ENCODE data around the gene ALMS1. TPM values are rescaled to one million over a fixed set of nuclear protein-coding genes. Genes with fewer than 3 reads are reported as not detected.
"Not testable (repeated sequence)": the region's sequence is repeated elsewhere in the genome, so short reads cannot be mapped to it uniquely, and the experiment has no call there.

ALMS1 gene
- total RNA-seq (10 to 100 TPM; 25.1 to 31.1 (median 27.3) TPM), total RNA-seq (61.7 to 210 (median 124) reads per million in 29 experiments)
- total RNA-seq (2013) = 30.1 TPM

DNA sequence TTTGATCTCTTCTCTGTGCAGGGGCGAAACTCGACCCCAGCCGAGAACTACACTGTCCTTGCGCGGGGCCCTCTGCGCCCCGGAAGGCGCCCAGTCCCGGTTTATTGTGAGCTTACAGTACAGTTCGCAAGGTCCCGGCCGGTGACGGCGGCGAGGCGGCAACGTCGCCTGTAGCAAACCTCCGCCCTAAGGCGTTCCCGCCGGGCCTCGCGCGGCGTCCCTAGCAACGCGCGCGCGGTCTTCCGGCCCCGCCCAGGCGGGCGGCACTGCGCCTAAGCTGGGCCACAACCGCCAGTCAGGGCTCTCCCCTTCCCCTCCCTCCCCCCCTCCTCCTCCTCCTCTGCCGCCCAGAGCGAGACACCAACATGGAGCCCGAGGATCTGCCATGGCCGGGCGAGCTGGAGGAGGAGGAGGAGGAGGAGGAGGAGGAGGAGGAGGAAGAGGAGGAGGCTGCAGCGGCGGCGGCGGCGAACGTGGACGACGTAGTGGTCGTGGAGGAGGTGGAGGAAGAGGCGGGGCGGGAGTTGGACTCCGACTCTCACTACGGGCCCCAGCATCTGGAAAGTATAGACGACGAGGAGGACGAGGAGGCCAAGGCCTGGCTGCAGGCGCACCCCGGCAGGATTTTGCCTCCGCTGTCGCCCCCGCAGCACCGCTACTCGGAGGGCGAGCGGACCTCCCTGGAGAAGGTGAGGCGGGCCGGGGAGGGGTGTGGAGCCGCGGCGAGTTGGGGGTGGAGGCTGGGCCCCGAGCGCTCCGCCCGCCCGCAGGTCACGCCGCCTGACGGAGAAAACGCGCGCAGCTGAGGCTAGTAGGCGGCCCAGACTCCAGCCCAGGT, at the start of gene ALMS1:
Gene ALMS1, plus strand, starts transcription at position 333 of the 838 bp plus-strand sequence. Its CDS starts 33 bp downstream, at position 366.
- Histone ChIP-seq H3K36me3 (ENCODE audit: control insufficient read depth in 2 of 2, extremely low read depth in 1 of 2, insufficient read depth in 1 of 2, low read length in 1 of 2) (no peaks in the 10 kb centered on the region), H3K9me3 (no peaks in the 10 kb centered on the region), H3K4me1 (ENCODE audit: control insufficient read depth in 1 of 2, extremely low read depth in 1 of 2, insufficient read depth in 2 of 2, low read length in 2 of 2) (peaks cover 15 to 18% of the 10 kb centered on the region in 2 experiments), H3K27me3 (replicated peaks in 1 of 2; ENCODE audit: control insufficient read depth in 2 of 2, extremely low read depth in 1 of 2, insufficient read depth in 2 of 2, low read length in 1 of 2) (no peaks in the 10 kb centered on the region), H3K27ac (ENCODE audit: low read length) (peak within 1 kb of the TSS; percentile 83), H3K4me3 (ENCODE audit: control insufficient read depth in 1 of 2, extremely low read depth in 1 of 2, low read length in 1 of 2) (peak within 1 kb of the TSS; percentile 82 to 83)
- Mint-ChIP-seq H3K27me3 (peaks cover 0 to 3% of the 10 kb centered on the region in 2 donors), H3K9me3 (no peaks in the 10 kb centered on the region), H3K36me3 (peaks cover 5% of the 10 kb centered on the region), H3K4me3 (peak within 1 kb of the TSS; percentile 85 to 86 (median 86)), H3K27ac (peak within 1 kb of the TSS; percentile 94 to 97), H3K4me1 (peaks cover 38 to 47% (median 41%) of the 10 kb centered on the region in 3 donors)
- DNase-seq = peak; percentile 77 to 95 (median 88)
- ChIA-PET CTCF (interaction anchor here in 1 of 2 donors (0.5 to 1.7 kb wide), 10 partner anchors 12 to 734 kb away, joined by 3 to 7 read pairs (median 4); partner anchors contain the start of genes CCT7, EGR4 and FBXO41), POLR2A (interaction anchor here (0.6 to 1.1 kb wide), 3 partner anchors 92 to 152 kb away, joined by 3 to 4 read pairs (median 4); partner anchors contain the start of genes CCT7 (in 1 of the 2), EGR4 (in 1 of the 2) and PRADC1 (in 1 of the 2))
- WGBS (ENCODE audit: insufficient coverage) = under 1% methylated on average over 60 of the region's 84 CpGs
- peak; percentile 89 to 91 (median 90) for ATAC-seq (replicated peaks in 1 of 4)

DNA sequence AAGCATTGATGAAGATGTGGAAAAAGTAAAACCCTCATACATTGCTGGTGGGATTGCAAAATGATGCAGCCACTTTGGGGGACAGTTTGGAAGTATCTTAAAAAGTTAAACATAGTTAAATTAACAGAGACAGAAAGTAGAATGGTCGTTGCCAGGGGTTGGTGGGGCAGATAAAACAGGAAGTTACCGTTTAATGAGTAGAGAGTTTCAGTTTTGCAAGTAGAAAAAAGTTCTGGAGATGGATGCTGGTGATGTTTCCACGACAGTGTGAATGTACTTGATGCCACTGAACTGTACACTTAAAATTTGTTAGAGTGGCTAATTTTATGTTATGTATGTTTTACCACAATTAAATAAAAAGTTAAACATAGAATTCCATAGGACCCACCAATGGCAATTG, 47.8 kb upstream of the ALMS1 start:
- no peak overlapping the region for H3K27ac ChIP-seq (ENCODE audit: low read length)
- H3K4me1 Mint-ChIP-seq = no peaks in the 10 kb centered on the region
- peaks cover 2% of the 10 kb centered on the region for H3K9me3 ChIP-seq
- no peaks in the 10 kb centered on the region for H3K36me3 Mint-ChIP-seq
- peaks cover 0 to 11% (median 4%) of the 10 kb centered on the region in 3 donors for H3K9me3 Mint-ChIP-seq
- ChIA-PET POLR2A (no interaction called here), CTCF (no interaction called here)
- ATAC-seq (replicated peaks in 1 of 4) = no peak
- no peaks in the 10 kb centered on the region for H3K27me3 ChIP-seq (replicated peaks in 1 of 2; ENCODE audit: control insufficient read depth in 2 of 2, extremely low read depth in 1 of 2, insufficient read depth in 2 of 2, low read length in 1 of 2)
- H3K4me1 ChIP-seq (ENCODE audit: control insufficient read depth in 1 of 2, extremely low read depth in 1 of 2, insufficient read depth in 2 of 2, low read length in 2 of 2) = no peaks in the 10 kb centered on the region
- no peak overlapping the region for H3K4me3 Mint-ChIP-seq
- H3K4me3 ChIP-seq (ENCODE audit: control insufficient read depth in 1 of 2, extremely low read depth in 1 of 2, low read length in 1 of 2) = no peak overlapping the region
- peaks cover 3 to 5% of the 10 kb centered on the region in 2 donors for H3K27me3 Mint-ChIP-seq
- H3K36me3 ChIP-seq (ENCODE audit: control insufficient read depth in 2 of 2, extremely low read depth in 1 of 2, insufficient read depth in 1 of 2, low read length in 1 of 2) = no peaks in the 10 kb centered on the region
- 0% methylated on average over 2 of the region's 3 CpGs for WGBS (ENCODE audit: insufficient coverage)
- DNase-seq = no peak
- no peak overlapping the region for H3K27ac Mint-ChIP-seq

DNA sequence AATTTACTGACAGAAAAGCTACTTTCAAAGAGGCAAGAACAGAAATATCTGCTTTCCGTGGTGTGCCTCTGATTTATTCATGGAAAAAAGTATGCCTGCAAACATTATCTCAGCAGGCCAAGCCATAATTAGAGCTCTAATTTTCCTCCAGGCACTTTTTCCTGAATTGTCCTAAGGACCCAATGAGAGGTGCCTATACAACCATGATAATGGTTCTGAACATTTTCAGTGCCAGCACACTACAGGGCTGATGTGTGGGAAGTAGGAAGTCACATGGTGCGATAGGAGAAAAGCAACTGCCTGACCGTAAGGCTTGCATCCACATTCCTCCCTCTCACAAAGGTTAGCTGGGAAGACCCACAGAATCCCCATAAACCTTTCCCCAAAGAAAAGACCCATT, 46.4 kb upstream of the ALMS1 start:
- no peaks in the 10 kb centered on the region for H3K36me3 Mint-ChIP-seq
- POLR2A ChIA-PET = no interaction called here
- H3K9me3 Mint-ChIP-seq = peaks cover 0 to 7% (median 4%) of the 10 kb centered on the region in 3 donors
- peaks cover 2% of the 10 kb centered on the region for H3K9me3 ChIP-seq
- no peak overlapping the region for H3K4me3 Mint-ChIP-seq
- no peak overlapping the region for H3K27ac Mint-ChIP-seq
- H3K4me1 Mint-ChIP-seq = no peaks in the 10 kb centered on the region
- CTCF ChIA-PET = interaction anchor here in 1 of 2 donors (0.6 kb wide), 2 partner anchors 25 to 895 kb away, joined by 3 read pairs; no protein-coding TSS in a partner anchor
- ATAC-seq (replicated peaks in 1 of 4) (no peak), DNase-seq (no peak)
- H3K36me3 ChIP-seq (ENCODE audit: control insufficient read depth in 2 of 2, extremely low read depth in 1 of 2, insufficient read depth in 1 of 2, low read length in 1 of 2) = no peaks in the 10 kb centered on the region
- H3K27me3 Mint-ChIP-seq = peaks cover 3 to 5% of the 10 kb centered on the region in 2 donors
- no peak overlapping the region for H3K27ac ChIP-seq (ENCODE audit: low read length)
- no peak overlapping the region for H3K4me3 ChIP-seq (ENCODE audit: control insufficient read depth in 1 of 2, extremely low read depth in 1 of 2, low read length in 1 of 2)
- H3K27me3 ChIP-seq (replicated peaks in 1 of 2; ENCODE audit: control insufficient read depth in 2 of 2, extremely low read depth in 1 of 2, insufficient read depth in 2 of 2, low read length in 1 of 2) = no peaks in the 10 kb centered on the region
- no peaks in the 10 kb centered on the region for H3K4me1 ChIP-seq (ENCODE audit: control insufficient read depth in 1 of 2, extremely low read depth in 1 of 2, insufficient read depth in 2 of 2, low read length in 2 of 2)
- no CpG with 5 or more reads among the region's 3 CpGs for WGBS (ENCODE audit: insufficient coverage)

GRCh38 chr2:73341039-73341438, 44.6 kb upstream of the ALMS1 start:
- no peak for DNase-seq
- peaks cover 2% of the 10 kb centered on the region for H3K9me3 ChIP-seq
- no peak for ATAC-seq (replicated peaks in 1 of 4)
- WGBS (ENCODE audit: insufficient coverage) = 70% methylated on average over 2 of the region's 3 CpGs
- H3K4me1 ChIP-seq (ENCODE audit: control insufficient read depth in 1 of 2, extremely low read depth in 1 of 2, insufficient read depth in 2 of 2, low read length in 2 of 2) = no peaks in the 10 kb centered on the region
- H3K36me3 ChIP-seq (ENCODE audit: control insufficient read depth in 2 of 2, extremely low read depth in 1 of 2, insufficient read depth in 1 of 2, low read length in 1 of 2) = no peaks in the 10 kb centered on the region
- Mint-ChIP-seq H3K4me3 (no peak overlapping the region), H3K27me3 (peaks cover 3% of the 10 kb centered on the region in 2 donors), H3K4me1 (no peaks in the 10 kb centered on the region), H3K27ac (no peak overlapping the region), H3K36me3 (no peaks in the 10 kb centered on the region), H3K9me3 (no peaks in the 10 kb centered on the region)
- no peaks in the 10 kb centered on the region for H3K27me3 ChIP-seq (replicated peaks in 1 of 2; ENCODE audit: control insufficient read depth in 2 of 2, extremely low read depth in 1 of 2, insufficient read depth in 2 of 2, low read length in 1 of 2)
- ChIA-PET POLR2A (no interaction called here), CTCF (no interaction called here)
- H3K27ac ChIP-seq (ENCODE audit: low read length) = no peak overlapping the region
- H3K4me3 ChIP-seq (ENCODE audit: control insufficient read depth in 1 of 2, extremely low read depth in 1 of 2, low read length in 1 of 2) = no peak overlapping the region

- Mint-ChIP-seq H3K4me3 (no peak overlapping the region), H3K4me1 (no peaks in the 10 kb centered on the region), H3K27ac (no peak overlapping the region), H3K9me3 (no peaks in the 10 kb centered on the region), H3K27me3 (peaks cover 5% of the 10 kb centered on the region in 2 donors), H3K36me3 (no peaks in the 10 kb centered on the region)
- H3K4me3 ChIP-seq (ENCODE audit: control insufficient read depth in 1 of 2, extremely low read depth in 1 of 2, low read length in 1 of 2) = no peak overlapping the region
- H3K27ac ChIP-seq (ENCODE audit: low read length) = no peak overlapping the region
- DNase-seq (no peak), ATAC-seq (replicated peaks in 1 of 4) (no peak)
- H3K4me1 ChIP-seq (ENCODE audit: control insufficient read depth in 1 of 2, extremely low read depth in 1 of 2, insufficient read depth in 2 of 2, low read length in 2 of 2) = no peaks in the 10 kb centered on the region
- WGBS (ENCODE audit: insufficient coverage) = 94% methylated on average over 5 of the region's 5 CpGs
- ChIA-PET POLR2A (no interaction called here), CTCF (no interaction called here)
- H3K27me3 ChIP-seq (replicated peaks in 1 of 2; ENCODE audit: control insufficient read depth in 2 of 2, extremely low read depth in 1 of 2, insufficient read depth in 2 of 2, low read length in 1 of 2) = no peaks in the 10 kb centered on the region
- no peaks in the 10 kb centered on the region for H3K9me3 ChIP-seq
- H3K36me3 ChIP-seq (ENCODE audit: control insufficient read depth in 2 of 2, extremely low read depth in 1 of 2, insufficient read depth in 1 of 2, low read length in 1 of 2) = no peaks in the 10 kb centered on the region
Measured at GRCh38 chr2:73343992-73344391, 41.6 kb upstream of the ALMS1 start.

DNA sequence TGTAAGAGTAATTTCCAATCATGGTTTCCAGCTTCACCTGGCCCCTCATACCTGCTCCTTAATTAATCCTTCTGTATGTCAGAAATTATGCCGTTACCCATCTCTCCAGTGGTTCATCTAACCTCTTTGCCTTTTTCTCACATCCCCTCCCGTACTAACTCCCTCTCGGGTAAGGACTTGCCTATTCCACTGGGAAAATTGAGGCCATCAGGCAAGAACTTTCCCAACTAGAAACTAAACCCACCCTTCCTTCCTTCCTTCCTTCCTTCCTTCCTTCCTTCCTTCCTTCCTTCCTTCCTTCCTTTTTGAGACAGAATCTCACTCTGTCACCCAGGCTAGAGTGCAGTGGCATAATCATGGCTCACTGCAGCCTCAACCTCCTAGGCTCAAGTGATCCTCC, 40.9 kb upstream of the ALMS1 start:
- H3K36me3 Mint-ChIP-seq; H3K27ac ChIP-seq (ENCODE audit: low read length); CTCF ChIA-PET; H3K27me3 Mint-ChIP-seq; H3K4me1 ChIP-seq (ENCODE audit: control insufficient read depth in 1 of 2, extremely low read depth in 1 of 2, insufficient read depth in 2 of 2, low read length in 2 of 2); H3K4me3 ChIP-seq (ENCODE audit: control insufficient read depth in 1 of 2, extremely low read depth in 1 of 2, low read length in 1 of 2); H3K4me3 Mint-ChIP-seq; H3K4me1 Mint-ChIP-seq; POLR2A ChIA-PET; DNase-seq; H3K9me3 ChIP-seq; H3K27ac Mint-ChIP-seq; H3K36me3 ChIP-seq (ENCODE audit: control insufficient read depth in 2 of 2, extremely low read depth in 1 of 2, insufficient read depth in 1 of 2, low read length in 1 of 2); H3K27me3 ChIP-seq (replicated peaks in 1 of 2; ENCODE audit: control insufficient read depth in 2 of 2, extremely low read depth in 1 of 2, insufficient read depth in 2 of 2, low read length in 1 of 2); ATAC-seq (replicated peaks in 1 of 4); H3K9me3 Mint-ChIP-seq: not testable (repeated sequence)
- 95% methylated on average over 3 of the region's 3 CpGs for WGBS (ENCODE audit: insufficient coverage)
